ENCODE results near the gene DGCR2.

The DGCR2 gene

GRCh38 chr22:19149047-19149883, 27.1 kb upstream of the DGCR2 start:
- no peak overlapping the region for H3K4me2 ChIP-seq (ENCODE audit: insufficient read depth, low read length)
- DNase-seq = no peak

GRCh38 chr22:19148417-19149046, 26.3 kb upstream of the DGCR2 start:
- Histone ChIP-seq H2AFZ (ENCODE audit: low read depth, low read length) (no peak overlapping the region), H3K36me3 (ENCODE audit: insufficient read depth, low read length) (no peaks in the 10 kb centered on the region), H3K4me2 (ENCODE audit: insufficient read depth, low read length) (no peak overlapping the region), H3K79me2 (ENCODE audit: insufficient read depth, low read length) (peaks cover 10% of the 10 kb centered on the region), H3K4me1 (ENCODE audit: insufficient read depth, low read length) (peaks cover 10% of the 10 kb centered on the region), H3K4me3 (ENCODE audit: low read depth in 1 of 2, low read length in 2 of 2) (no peak overlapping the region), H3K27me3 (ENCODE audit: insufficient read depth, low read length, poor library complexity) (no peaks in the 10 kb centered on the region), H3K9ac (ENCODE audit: low read depth, low read length) (no peak overlapping the region), H3K27ac (ENCODE audit: low read length) (no peak overlapping the region), H3K9me3 (ENCODE audit: insufficient read depth, low read length, severe bottlenecking) (no peaks in the 10 kb centered on the region), H4K20me1 (ENCODE audit: insufficient read depth, low read length) (no peaks in the 10 kb centered on the region; the same call in 1 of the 2 replicates)
- no peak for DNase-seq
- no peak for ATAC-seq (ENCODE audit: insufficient read depth, low read depth)
- TF ChIP-seq EZH2 (IDR thresholded peaks at IDR 0.05; ENCODE audit: borderline replicate concordance, low read depth, low read length, severe bottlenecking) (no peak), CTCF (IDR thresholded peaks at IDR 0.05; ENCODE audit: borderline replicate concordance, extremely low read depth, low read length, poor library complexity, severe bottlenecking) (no peak)

More at GRCh38 chr22:19149047-19149883, 27.1 kb upstream of the DGCR2 start:
- Histone ChIP-seq H3K27me3 (ENCODE audit: insufficient read depth, low read length, poor library complexity) (no peaks in the 10 kb centered on the region), H3K9ac (ENCODE audit: low read depth, low read length) (no peak overlapping the region), H3K27ac (ENCODE audit: low read length) (no peak overlapping the region), H2AFZ (ENCODE audit: low read depth, low read length) (no peak overlapping the region), H3K79me2 (ENCODE audit: insufficient read depth, low read length) (peaks cover 2% of the 10 kb centered on the region), H4K20me1 (ENCODE audit: insufficient read depth, low read length) (no peaks in the 10 kb centered on the region), H3K36me3 (ENCODE audit: insufficient read depth, low read length) (no peaks in the 10 kb centered on the region), H3K9me3 (ENCODE audit: insufficient read depth, low read length, severe bottlenecking) (no peaks in the 10 kb centered on the region), H3K4me3 (ENCODE audit: low read depth in 1 of 2, low read length in 2 of 2) (no peak overlapping the region), H3K4me1 (ENCODE audit: insufficient read depth, low read length) (peaks cover 6% of the 10 kb centered on the region)
- no peak for TF ChIP-seq CTCF (IDR thresholded peaks at IDR 0.05; ENCODE audit: borderline replicate concordance, extremely low read depth, low read length, poor library complexity, severe bottlenecking)
- TF ChIP-seq EZH2 (IDR thresholded peaks at IDR 0.05; ENCODE audit: borderline replicate concordance, low read depth, low read length, severe bottlenecking) = no peak
- ATAC-seq (ENCODE audit: insufficient read depth, low read depth) = no peak

GRCh38 chr22:19147195-19147780, 25.1 kb upstream of the DGCR2 start:
- no peak overlapping the region for H3K9ac ChIP-seq (ENCODE audit: low read depth, low read length)
- H3K4me2 ChIP-seq (ENCODE audit: insufficient read depth, low read length) = no peak overlapping the region
- H3K4me1 ChIP-seq (ENCODE audit: insufficient read depth, low read length) = peaks cover 19% of the 10 kb centered on the region
- no peaks in the 10 kb centered on the region for H3K27me3 ChIP-seq (ENCODE audit: insufficient read depth, low read length, poor library complexity)
- H3K36me3 ChIP-seq (ENCODE audit: insufficient read depth, low read length) = peaks cover 5% of the 10 kb centered on the region
- ATAC-seq (ENCODE audit: insufficient read depth, low read depth) = no peak
- H3K79me2 ChIP-seq (ENCODE audit: insufficient read depth, low read length) = peaks cover 21% of the 10 kb centered on the region
- peaks cover 3% of the 10 kb centered on the region for H4K20me1 ChIP-seq (ENCODE audit: insufficient read depth, low read length)
- no peak overlapping the region for H3K4me3 ChIP-seq (ENCODE audit: low read depth in 1 of 2, low read length in 2 of 2)
- DNase-seq = no peak
- no peak overlapping the region for H2AFZ ChIP-seq (ENCODE audit: low read depth, low read length)
- no peaks in the 10 kb centered on the region for H3K9me3 ChIP-seq (ENCODE audit: insufficient read depth, low read length, severe bottlenecking)
- H3K27ac ChIP-seq (ENCODE audit: low read length) = no peak overlapping the region
- TF ChIP-seq EZH2 (IDR thresholded peaks at IDR 0.05; ENCODE audit: borderline replicate concordance, low read depth, low read length, severe bottlenecking) = no peak
- no peak for TF ChIP-seq CTCF (IDR thresholded peaks at IDR 0.05; ENCODE audit: borderline replicate concordance, extremely low read depth, low read length, poor library complexity, severe bottlenecking)

Data from DND-41 (cell line).